ENCODE data around the gene TMEM35B.
"Not testable (repeated sequence)": the region's sequence is repeated elsewhere in the genome, so short reads cannot be mapped to it uniquely, and the experiment has no call there.

- not testable (repeated sequence) for TF ChIP-seq CTCF (IDR thresholded peaks at IDR 0.05; ENCODE audit: borderline replicate concordance, extremely low read depth, low read length, poor library complexity, severe bottlenecking); EZH2 (IDR thresholded peaks at IDR 0.05; ENCODE audit: borderline replicate concordance, low read depth, low read length, severe bottlenecking)
These were observed 410 bp upstream of the TMEM35B start for GRCh38 chr1:34985609-34985904.

All from DND-41 (cell line).